ENCODE measurements around the gene AR. TPM values are rescaled to one million over a fixed set of nuclear protein-coding genes. Genes with fewer than 3 reads are reported as not detected.
A peak's percentile ranks its signal among the peaks of the same experiment; 100 is the strongest.

AR gene
- total RNA-seq, 4 donors from 2014 or later, result 19.7 to 75.3 (median 46.9) TPM

- Histone ChIP-seq H3K27me3 (no peaks in the 10 kb centered on the region), H3K4me1 (no peaks in the 10 kb centered on the region), H3K9me3 (no peaks in the 10 kb centered on the region), H3K27ac (no peak overlapping the region), H3K36me3 (no peaks in the 10 kb centered on the region), H3K4me3 (no peak overlapping the region)
- intact Hi-C loops (cut with DNase I; ENCODE audit: low total_unique reads), result no loop called here
- no peak for DNase-seq
- TF ChIP-seq CTCF (IDR thresholded peaks at IDR 0.05), result no peak
- no peak for TF ChIP-seq POLR2A (IDR thresholded peaks at IDR 0.05)
Measured at GRCh38 chrX:67583171-67583570, 39.4 kb downstream of the AR start.

GRCh38 chrX:67585401-67585800 lies 41.6 kb downstream of the AR start:
- Histone ChIP-seq H3K9me3 (no peaks in the 10 kb centered on the region), H3K36me3 (no peaks in the 10 kb centered on the region), H3K4me3 (no peak overlapping the region), H3K4me1 (no peaks in the 10 kb centered on the region), H3K27ac (no peak overlapping the region), H3K27me3 (no peaks in the 10 kb centered on the region)
- intact Hi-C loops (cut with DNase I; ENCODE audit: low total_unique reads), result no loop called here
- TF ChIP-seq POLR2A (IDR thresholded peaks at IDR 0.05), result no peak
- no peak for TF ChIP-seq CTCF (IDR thresholded peaks at IDR 0.05)
- no peak for DNase-seq

- no peak overlapping the region for H3K27ac ChIP-seq
- H3K36me3 ChIP-seq, result no peaks in the 10 kb centered on the region
- TF ChIP-seq POLR2A (IDR thresholded peaks at IDR 0.05) (no peak), CTCF (IDR thresholded peaks at IDR 0.05) (no peak)
- intact Hi-C loops (cut with DNase I; ENCODE audit: low total_unique reads), result no loop called here
- no peaks in the 10 kb centered on the region for H3K4me1 ChIP-seq
- DNase-seq, result peak; percentile 31 to 36
- no peaks in the 10 kb centered on the region for H3K27me3 ChIP-seq
- no peak overlapping the region for H3K4me3 ChIP-seq
- H3K9me3 ChIP-seq, result no peaks in the 10 kb centered on the region
Measured at GRCh38 chrX:67587946-67588624, 44.3 kb downstream of the AR start.

- no peak for TF ChIP-seq POLR2A (IDR thresholded peaks at IDR 0.05)
- no peak for TF ChIP-seq CTCF (IDR thresholded peaks at IDR 0.05)
Measured at GRCh38 chrX:67596839-67597790, 53.3 kb downstream of the AR start.

GRCh38 chrX:67599532-67599931 lies 55.7 kb downstream of the AR start:
- Histone ChIP-seq H3K27ac (no peak overlapping the region), H3K27me3 (no peaks in the 10 kb centered on the region), H3K4me3 (no peak overlapping the region), H3K9me3 (no peaks in the 10 kb centered on the region), H3K4me1 (no peaks in the 10 kb centered on the region), H3K36me3 (no peaks in the 10 kb centered on the region)
- TF ChIP-seq CTCF (IDR thresholded peaks at IDR 0.05) (no peak), POLR2A (IDR thresholded peaks at IDR 0.05) (no peak)
- intact Hi-C loops (cut with DNase I; ENCODE audit: low total_unique reads), result no loop called here
- DNase-seq, result no peak

More at GRCh38 chrX:67596839-67597790, 53.3 kb downstream of the AR start:
- Histone ChIP-seq H3K27ac (no peak overlapping the region), H3K9me3 (no peaks in the 10 kb centered on the region), H3K4me3 (no peak overlapping the region), H3K4me1 (no peaks in the 10 kb centered on the region), H3K36me3 (no peaks in the 10 kb centered on the region), H3K27me3 (no peaks in the 10 kb centered on the region)
- intact Hi-C loops (cut with DNase I; ENCODE audit: low total_unique reads), result no loop called here
- DNase-seq, result no peak
